Ovary (tissue), 3 donors: ENCODE data around the gene GATB.

Experiments
- POLR2A ChIP-seq: fragments of 450-650 bp; IDR thresholded peaks from one replicate; pipeline ENCODE4 v1.6.1; 2017; ENCODE audit warnings: antibody characterized with exemption, mild to moderate bottlenecking, moderate library complexity
- TF ChIP-seq, protein P1 (sequence below), 3 donors: fragments of 450-650 bp in 2 of 3; fragments of 200-600 bp in 1 of 3; IDR thresholded peaks; one replicate each; pipeline versions ENCODE4 v1.5.1 to v1.8.0; 2016 to 2022; ENCODE audit warnings: antibody characterized with exemption in 3 of 3, mild to moderate bottlenecking in 1 of 3
- donor health status: DM: no; HTN: no; CAD: no.

GRCh38 chr4:151681085-151681484, 79.7 kb downstream of the GATB start:
- TF ChIP-seq, protein P1, sequence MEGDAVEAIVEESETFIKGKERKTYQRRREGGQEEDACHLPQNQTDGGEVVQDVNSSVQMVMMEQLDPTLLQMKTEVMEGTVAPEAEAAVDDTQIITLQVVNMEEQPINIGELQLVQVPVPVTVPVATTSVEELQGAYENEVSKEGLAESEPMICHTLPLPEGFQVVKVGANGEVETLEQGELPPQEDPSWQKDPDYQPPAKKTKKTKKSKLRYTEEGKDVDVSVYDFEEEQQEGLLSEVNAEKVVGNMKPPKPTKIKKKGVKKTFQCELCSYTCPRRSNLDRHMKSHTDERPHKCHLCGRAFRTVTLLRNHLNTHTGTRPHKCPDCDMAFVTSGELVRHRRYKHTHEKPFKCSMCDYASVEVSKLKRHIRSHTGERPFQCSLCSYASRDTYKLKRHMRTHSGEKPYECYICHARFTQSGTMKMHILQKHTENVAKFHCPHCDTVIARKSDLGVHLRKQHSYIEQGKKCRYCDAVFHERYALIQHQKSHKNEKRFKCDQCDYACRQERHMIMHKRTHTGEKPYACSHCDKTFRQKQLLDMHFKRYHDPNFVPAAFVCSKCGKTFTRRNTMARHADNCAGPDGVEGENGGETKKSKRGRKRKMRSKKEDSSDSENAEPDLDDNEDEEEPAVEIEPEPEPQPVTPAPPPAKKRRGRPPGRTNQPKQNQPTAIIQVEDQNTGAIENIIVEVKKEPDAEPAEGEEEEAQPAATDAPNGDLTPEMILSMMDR (IDR thresholded peaks at IDR 0.05): no peak
- no peak for TF ChIP-seq POLR2A
